H1 (cell line): ENCODE measurements around the gene MSI1. TPM values are rescaled to one million over a fixed set of nuclear protein-coding genes. Genes with fewer than 3 reads are reported as not detected.
A peak's percentile ranks its signal among the peaks of the same experiment; 100 is the strongest.

ENCODE experiments used
- CTCF ChIA-PET: fragments of 300-600 bp; sonication (Branson Sonifier 250); formaldehyde crosslinking; loops from one replicate; lab custom pipeline; 2021; ENCODE audit not compliant: partially characterized antibody; lab: Charles Lee
- POLR2A ChIA-PET: fragments of 300-600 bp; sonication (Branson Sonifier 250); formaldehyde crosslinking; loops from one replicate; lab custom pipeline; 2021; ENCODE audit warnings: inconsistent platforms; ENCODE audit not compliant: partially characterized antibody; lab: Charles Lee
- DNase-seq, 2 experiments: peaks; one replicate each; pipeline versions ENCODE4 v3.0.0 to v3.0.0-alpha.2; 2010 to 2022; ENCODE audit warnings: low spot score in 2 of 2, low read depth in 1 of 2, mixed read lengths in 1 of 2
- FAIRE-seq: peaks from 2 replicates; lab custom pipeline; 2011; peaks lifted over from hg19 to GRCh38; lab: Jason Lieb, UNC
- H2AFZ ChIP-seq: 2 replicates; pipeline ENCODE4 v1.8.1; 2012; ENCODE audit warnings: low read length, inconsistent platforms
- H2AK5ac ChIP-seq: 2 replicates; pipeline ENCODE4 v1.6.1; 2013; ENCODE audit warnings: low read depth, low read length
- H2BK120ac ChIP-seq: replicated peaks from 2 replicates; pipeline ENCODE3; 2013; ENCODE audit warnings: low read depth, low read length, inconsistent platforms
- H2BK12ac ChIP-seq: 2 replicates; pipeline ENCODE4 v1.6.1; 2013; ENCODE audit warnings: low read depth, low read length
- H2BK15ac ChIP-seq: 2 replicates; pipeline ENCODE4 v1.6.1; 2013; ENCODE audit warnings: low read length
- H2BK20ac ChIP-seq: 2 replicates; pipeline ENCODE4 v1.6.1; 2013; ENCODE audit warnings: low read length
- H2BK5ac ChIP-seq: 2 replicates; pipeline ENCODE4 v1.6.1; 2013; ENCODE audit warnings: low read depth, low read length
- H3K14ac ChIP-seq: 2 replicates; pipeline ENCODE4 v1.6.1; 2013; ENCODE audit warnings: inconsistent platforms; ENCODE audit not compliant: insufficient read length
- H3K18ac ChIP-seq: 2 replicates; pipeline ENCODE4 v1.6.1; 2013; ENCODE audit warnings: low read length; ENCODE audit errors: extremely low read depth
- H3K23ac ChIP-seq: 2 replicates; pipeline ENCODE4 v1.6.1; 2013; ENCODE audit warnings: inconsistent platforms; ENCODE audit not compliant: insufficient read length
- H3K23me2 ChIP-seq: 2 replicates; pipeline ENCODE4 v1.6.1; 2013; ENCODE audit warnings: low read depth, low read length
- H3K27ac ChIP-seq: 2 replicates; pipeline ENCODE4 v1.6.1; 2011; ENCODE audit warnings: low read depth, low read length, inconsistent platforms
- H3K27me3 ChIP-seq, 4 experiments: replicated peaks in 1 of 4; 1 replicate in 1 of 4; 2 replicates in 3 of 4; pipeline versions ENCODE4 v1.6.1 to v1.8.1; 2011 to 2013; ENCODE audit warnings: low read length in 3 of 4, mild to moderate bottlenecking in 3 of 4, inconsistent platforms in 2 of 4, mixed read lengths in 2 of 4, moderate library complexity in 1 of 4; ENCODE audit not compliant: control insufficient read depth in 3 of 4, insufficient read depth in 3 of 4; ENCODE audit errors: extremely low read depth in 1 of 4
- H3K36me3 ChIP-seq, 4 experiments: 2 replicates each; pipeline versions ENCODE4 v1.6.1 to v1.8.1; 2011 to 2013; ENCODE audit warnings: mild to moderate bottlenecking in 4 of 4, low read length in 3 of 4, moderate library complexity in 2 of 4, control low read depth in 1 of 4, inconsistent platforms in 1 of 4; ENCODE audit not compliant: insufficient read depth in 4 of 4, control insufficient read depth in 2 of 4
- H3K4ac ChIP-seq: replicated peaks from 2 replicates; pipeline ENCODE3; 2013; ENCODE audit warnings: low read length, low read depth, mixed read lengths, inconsistent platforms; ENCODE audit not compliant: insufficient read length
- H3K4me1 ChIP-seq, 4 experiments: replicated peaks in 1 of 4; 1 replicate in 1 of 4; 2 replicates in 3 of 4; pipeline versions ENCODE4 v1.6.1 to v1.8.1; 2011 to 2013; ENCODE audit warnings: low read length in 3 of 4, inconsistent platforms in 2 of 4, mixed read lengths in 1 of 4; ENCODE audit not compliant: insufficient read depth in 4 of 4, control insufficient read depth in 3 of 4
- H3K4me2 ChIP-seq, 2 experiments: 2 replicates each; pipeline versions ENCODE4 v1.6.1 to v1.8.1; 2011 to 2013; ENCODE audit warnings: low read depth in 2 of 2, low read length in 2 of 2, control low read depth in 1 of 2, inconsistent platforms in 1 of 2, mild to moderate bottlenecking in 1 of 2; ENCODE audit not compliant: insufficient read depth in 1 of 2
- H3K4me3 ChIP-seq, 4 experiments: fragments of 200-600, 300-600 bp in 1 of 4; sonication (generic), shearing (Covaris generic), sonication (Bioruptor Twin) in 1 of 4; 2 replicates each; pipeline versions ENCODE4 v1.5.1 to v1.8.1; 2011 to 2016; ENCODE audit warnings: low read length in 4 of 4, low read depth in 3 of 4, control low read depth in 2 of 4, inconsistent platforms in 2 of 4, mild to moderate bottlenecking in 2 of 4, mixed read lengths in 1 of 4, moderate library complexity in 1 of 4; ENCODE audit not compliant: insufficient read depth in 2 of 4; ENCODE audit errors: extremely low read depth in 1 of 4
- H3K56ac ChIP-seq: replicated peaks from 2 replicates; pipeline ENCODE3; 2013; ENCODE audit warnings: low read depth, mild to moderate bottlenecking, mixed read lengths, low read length, inconsistent platforms; ENCODE audit not compliant: insufficient read length
- H3K79me1 ChIP-seq: 2 replicates; pipeline ENCODE4 v1.6.1; 2013; ENCODE audit warnings: low read depth, low read length, control low read depth
- H3K79me2 ChIP-seq, 2 experiments: 2 replicates each; pipeline versions ENCODE4 v1.6.1 to v1.8.1; 2012 to 2013; ENCODE audit warnings: low read length in 2 of 2, mild to moderate bottlenecking in 2 of 2, inconsistent platforms in 1 of 2; ENCODE audit not compliant: insufficient read depth in 2 of 2, control insufficient read depth in 1 of 2
- H3K9ac ChIP-seq, 4 experiments: replicated peaks in 1 of 4; 1 replicate in 1 of 4; 2 replicates in 3 of 4; pipeline versions ENCODE4 v1.6.1 to v1.8.1; 2011 to 2013; ENCODE audit warnings: low read depth in 3 of 4, low read length in 3 of 4, control low read depth in 2 of 4, mild to moderate bottlenecking in 2 of 4, moderate library complexity in 2 of 4, inconsistent platforms in 1 of 4; ENCODE audit errors: extremely low read depth in 1 of 4
- H3K9me3 ChIP-seq, 2 experiments: 2 replicates each; pipeline versions ENCODE4 v1.6.1 to v1.8.1; 2012 to 2013; ENCODE audit warnings: mild to moderate bottlenecking in 2 of 2, moderate library complexity in 2 of 2, control low read depth in 1 of 2, inconsistent platforms in 1 of 2, low read depth in 1 of 2, low read length in 1 of 2, mixed read lengths in 1 of 2; ENCODE audit not compliant: insufficient read depth in 2 of 2
- H4K20me1 ChIP-seq, 2 experiments: replicated peaks in 1 of 2; 2 replicates each; pipeline versions ENCODE3 to v1.8.1; 2011 to 2013; ENCODE audit warnings: inconsistent platforms in 2 of 2, low read length in 2 of 2, mild to moderate bottlenecking in 1 of 2; ENCODE audit not compliant: insufficient read depth in 2 of 2, control insufficient read depth in 1 of 2
- H4K5ac ChIP-seq: 2 replicates; pipeline ENCODE4 v1.6.1; 2013; ENCODE audit warnings: low read length, low read depth, mixed read lengths, inconsistent platforms; ENCODE audit not compliant: insufficient read length
- H4K8ac ChIP-seq: 2 replicates; pipeline ENCODE4 v1.8.0; 2013; ENCODE audit warnings: mild to moderate bottlenecking, moderate library complexity, low read length, inconsistent platforms; ENCODE audit not compliant: insufficient read depth; ENCODE audit errors: extremely low read depth
- H4K91ac ChIP-seq: replicated peaks from 2 replicates; pipeline ENCODE3; 2013; ENCODE audit warnings: low read length, mixed read lengths, inconsistent platforms; ENCODE audit not compliant: insufficient read length
- BACH1 ChIP-seq: IDR thresholded peaks from 2 replicates; pipeline ENCODE4 v1.6.1; 2012; ENCODE audit warnings: low read length, improper control_type of control experiment
- KDM1A ChIP-seq: fragments of 200-600, 300-600 bp; sonication (generic); IDR thresholded peaks from 2 replicates; pipeline ENCODE4 v1.7.1; 2016; ENCODE audit warnings: mild to moderate bottlenecking, low read length, borderline replicate concordance
- POLR2AphosphoS5 ChIP-seq: IDR thresholded peaks from 2 replicates; pipeline ENCODE4 v1.6.1; 2011; ENCODE audit warnings: low read depth, low read length
- WGBS, 2 experiments: shearing (Covaris generic) in 1 of 2; methylation state at CpG; one replicate each; pipeline versions ENCODE4 v1.1.6 to v1.1.7; 2013 to 2015; ENCODE audit warnings: low lambda C conversion rate in 2 of 2, mixed read lengths in 2 of 2, inconsistent platforms in 1 of 2, low coverage in 1 of 2, missing lambda C conversion rate in 1 of 2; ENCODE audit not compliant: insufficient replicate concordance in 2 of 2, insufficient coverage in 1 of 2, insufficient read length in 1 of 2; ENCODE audit errors: extremely low coverage in 1 of 2, missing lambda C conversion rate in 1 of 2; 5-methylcytosine and 5-hydroxymethylcytosine counted together
- polyA plus RNA-seq, 7 experiments: library from polyadenylated mRNA; depleted of rRNA in 3 of 7; stranded (reverse) in 5 of 7; unstranded in 2 of 7; fragments of >200 nt in 5 of 7; fragments of 200-250 nt in 2 of 7; gene quantifications; 1 replicate in 5 of 7; 2 replicates in 1 of 7; 4 replicates in 1 of 7; pipeline versions ENCODE4 v1.2.1 to v1.2.3, GENCODE V29; 2011 to 2013; ENCODE audit warnings: missing spikeins in 2 of 7, mixed read lengths in 2 of 7
- total RNA-seq: library from RNA; stranded (reverse); fragmentation: NEBNext Ultra II Directional; extraction: Animal tissue kit (Norgen Biotek cat#: 25700); gene quantifications from 2 replicates; pipeline ENCODE4 v1.2.1, GENCODE V29; 2021

Gene MSI1
- total and polyA plus RNA-seq, 2 of the 8 experiments (the other 6 are each of a cell fraction or from before 2014, with no cell fraction given): 13.5 to 51.9 TPM

DNA sequence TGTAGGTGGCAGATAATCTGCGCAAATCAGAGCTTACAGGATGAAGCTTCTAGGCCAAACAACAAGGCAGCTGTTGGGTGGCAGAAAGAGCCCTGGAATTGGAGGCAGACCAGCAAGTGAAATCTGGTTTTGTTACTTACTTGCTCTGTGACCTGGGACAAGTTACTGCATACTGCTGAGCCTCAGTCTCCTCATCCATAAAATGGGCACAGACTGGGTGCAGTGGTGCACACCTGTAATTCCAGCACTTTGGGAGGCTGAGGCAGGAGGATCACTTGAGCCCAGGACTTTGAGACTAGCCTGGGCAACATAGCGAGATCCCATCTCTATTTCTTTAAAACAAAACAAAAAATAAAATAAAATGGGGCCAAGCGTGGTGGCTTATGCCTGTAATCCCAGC, 37.6 kb upstream of the MSI1 start:
- H3K79me2 ChIP-seq: no peaks in the 10 kb centered on the region
- H2BK120ac ChIP-seq: no peak overlapping the region
- H2BK12ac ChIP-seq: no peak overlapping the region
- H4K91ac ChIP-seq: no peak overlapping the region
- H3K23me2 ChIP-seq: no peaks in the 10 kb centered on the region
- H3K27ac ChIP-seq: no peak overlapping the region
- no peak overlapping the region for H3K4me3 ChIP-seq
- CTCF ChIA-PET: interaction anchor here (1.0 to 2.5 kb wide), 7 partner anchors 21 to 60 kb away, joined by 3 to 8 read pairs (median 3); no protein-coding TSS in a partner anchor
- no peak overlapping the region for H3K23ac ChIP-seq
- TF ChIP-seq KDM1A (peak; percentile 84; the same call in 1 of the 2 replicates), BACH1 (no peak), POLR2AphosphoS5 (no peak)
- no peak overlapping the region for H2BK15ac ChIP-seq
- H3K56ac ChIP-seq: no peak overlapping the region
- peaks cover 1 to 7% (median 6%) of the 10 kb centered on the region in 4 experiments for H3K4me1 ChIP-seq
- no peak overlapping the region for H3K14ac ChIP-seq
- H2AFZ ChIP-seq: no peak overlapping the region
- no peak overlapping the region for H2BK5ac ChIP-seq
- DNase-seq (no peak), FAIRE-seq (no peak)
- no peak overlapping the region for H4K8ac ChIP-seq
- WGBS, 2 experiments: 96% methylated on average over 3 of the region's 3 CpGs; no CpG with 5 or more reads in 1 of the 2 experiments
- no peak overlapping the region for H3K4me2 ChIP-seq
- no peaks in the 10 kb centered on the region for H3K9me3 ChIP-seq
- H3K27me3 ChIP-seq: no peaks in the 10 kb centered on the region
- no peak overlapping the region for H2AK5ac ChIP-seq
- no peaks in the 10 kb centered on the region for H3K36me3 ChIP-seq
- no peak overlapping the region for H2BK20ac ChIP-seq
- no peak overlapping the region for H3K18ac ChIP-seq
- H4K20me1 ChIP-seq: no peaks in the 10 kb centered on the region
- POLR2A ChIA-PET: interaction anchor here (1.9 to 2.4 kb wide), 2 partner anchors 12 to 17 kb away, joined by 8 to 10 read pairs; no protein-coding TSS in a partner anchor
- no peaks in the 10 kb centered on the region for H3K79me1 ChIP-seq
- no peak overlapping the region for H4K5ac ChIP-seq
- H3K9ac ChIP-seq: no peak overlapping the region
- H3K4ac ChIP-seq: no peak overlapping the region
